Common myeloid progenitor, CD34-positive (primary cell): Measurements from ENCODE around the gene ATP6V0E2.

Source experiments
- CTCF ChIA-PET: fragments of 350-600 bp; sonication (Branson Sonifier 250); formaldehyde crosslinking; loops from one replicate; lab custom pipeline; 2021; ENCODE audit warnings: antibody characterized with exemption; lab: Charles Lee
- POLR2A ChIA-PET: fragments of 350-600 bp; sonication (Branson Sonifier 250); formaldehyde crosslinking; loops from one replicate; lab custom pipeline; 2021; ENCODE audit warnings: antibody characterized with exemption; lab: Charles Lee
- DNase-seq, 3 donors: peaks; one replicate each; pipeline versions ENCODE4 v3.0.0 to v3.0.0-alpha.2; 2013
- H3K27ac ChIP-seq, 2 experiments: 1 replicate in 1 of 2; 2 replicates in 1 of 2; pipeline ENCODE4 v1.7.0; 2013; ENCODE audit warnings: inconsistent platforms in 2 of 2, low read length in 2 of 2, mild to moderate bottlenecking in 2 of 2, low read depth in 1 of 2, moderate library complexity in 1 of 2; ENCODE audit not compliant: severe bottlenecking in 2 of 2, insufficient read depth in 1 of 2, poor library complexity in 1 of 2
- H3K27me3 ChIP-seq, 5 experiments: replicated peaks in 2 of 5; 1 replicate in 3 of 5; 2 replicates in 2 of 5; pipeline versions ENCODE4 v1.6.1 to v1.7.0; 2013; ENCODE audit warnings: low read length in 4 of 5, mild to moderate bottlenecking in 2 of 5, moderate library complexity in 2 of 5, inconsistent platforms in 1 of 5; ENCODE audit not compliant: insufficient read depth in 5 of 5, control insufficient read depth in 4 of 5
- H3K36me3 ChIP-seq, 4 experiments: 1 replicate in 2 of 4; 2 replicates in 2 of 4; pipeline versions ENCODE4 v1.6.1 to v1.7.0; 2013; ENCODE audit warnings: low read length in 3 of 4, control low read depth in 1 of 4, mild to moderate bottlenecking in 1 of 4; ENCODE audit not compliant: control insufficient read depth in 4 of 4, insufficient read depth in 4 of 4
- H3K4me1 ChIP-seq, 4 experiments: 1 replicate in 3 of 4; 2 replicates in 1 of 4; pipeline versions ENCODE4 v1.6.1 to v1.7.1; 2013; ENCODE audit warnings: low read length in 3 of 4, mild to moderate bottlenecking in 3 of 4, control low read depth in 1 of 4, inconsistent platforms in 1 of 4, moderate library complexity in 1 of 4; ENCODE audit not compliant: control insufficient read depth in 4 of 4, insufficient read depth in 4 of 4; ENCODE audit errors: control extremely low read depth in 1 of 4
- H3K4me3 ChIP-seq, 7 experiments: 1 replicate in 4 of 7; 2 replicates in 3 of 7; pipeline versions ENCODE4 v1.5.1 to v1.7.0; 2013; ENCODE audit warnings: mild to moderate bottlenecking in 7 of 7, low read length in 6 of 7, moderate library complexity in 6 of 7, inconsistent platforms in 2 of 7, low read depth in 2 of 7, control low read depth in 1 of 7; ENCODE audit not compliant: insufficient read depth in 4 of 7, control insufficient read depth in 1 of 7; ENCODE audit errors: extremely low read depth in 1 of 7
- H3K9me3 ChIP-seq, 5 experiments: 1 replicate in 4 of 5; 2 replicates in 1 of 5; pipeline versions ENCODE4 v1.6.1 to v1.7.1; 2013; ENCODE audit warnings: low read length in 4 of 5, mild to moderate bottlenecking in 2 of 5, inconsistent platforms in 1 of 5, low read depth in 1 of 5, moderate library complexity in 1 of 5; ENCODE audit not compliant: control insufficient read depth in 4 of 5, insufficient read depth in 2 of 5; ENCODE audit errors: control extremely low read depth in 1 of 5
- WGBS: methylation state at CpG from one replicate; pipeline ENCODE4 v1.1.5; 2013; ENCODE audit not compliant: insufficient coverage; 5-methylcytosine and 5-hydroxymethylcytosine counted together

The ATP6V0E2 gene

DNA sequence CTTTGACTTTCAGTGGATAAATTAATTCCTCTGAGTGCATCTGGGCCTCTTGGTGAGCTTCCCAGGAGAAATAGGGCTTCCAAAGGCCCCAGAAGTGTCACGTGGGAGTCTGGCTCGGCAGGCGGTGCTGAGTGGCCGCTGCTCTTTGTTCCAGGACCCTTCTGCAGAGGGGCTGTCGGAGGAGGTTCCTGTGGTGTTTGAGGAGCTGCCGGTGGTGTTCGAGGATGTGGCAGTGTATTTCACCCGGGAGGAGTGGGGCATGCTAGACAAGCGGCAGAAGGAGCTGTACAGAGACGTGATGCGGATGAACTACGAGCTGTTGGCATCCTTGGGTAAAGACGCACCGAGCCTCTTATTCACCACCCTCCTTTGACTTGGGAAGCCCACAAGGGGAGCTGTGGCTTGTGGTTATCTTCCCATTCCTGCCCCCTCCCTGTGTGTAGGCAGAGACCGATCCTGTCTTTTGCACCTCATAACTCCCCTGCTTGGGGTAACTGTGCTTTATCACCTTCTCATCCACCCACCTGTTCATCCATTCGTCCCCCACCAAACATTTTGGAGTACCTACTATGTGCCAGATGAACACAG is 23.7 kb upstream of the ATP6V0E2 start:
- peaks cover 0 to 41% (median 11%) of the 10 kb centered on the region in 4 experiments for H3K36me3 ChIP-seq
- POLR2A ChIA-PET, result no interaction called here
- no peak for DNase-seq
- H3K4me1 ChIP-seq, result no peaks in the 10 kb centered on the region
- no peak overlapping the region for H3K27ac ChIP-seq
- 84% methylated on average over 15 of the region's 16 CpGs for WGBS
- CTCF ChIA-PET, result interaction anchor here (1.3 to 3.0 kb wide), 3 partner anchors 11 to 22 kb away, joined by 5 to 18 read pairs (median 6); partner anchors contain the start of gene ZNF862
- no peak overlapping the region for H3K4me3 ChIP-seq
- no peaks in the 10 kb centered on the region for H3K9me3 ChIP-seq
- no peaks in the 10 kb centered on the region for H3K27me3 ChIP-seq

DNA sequence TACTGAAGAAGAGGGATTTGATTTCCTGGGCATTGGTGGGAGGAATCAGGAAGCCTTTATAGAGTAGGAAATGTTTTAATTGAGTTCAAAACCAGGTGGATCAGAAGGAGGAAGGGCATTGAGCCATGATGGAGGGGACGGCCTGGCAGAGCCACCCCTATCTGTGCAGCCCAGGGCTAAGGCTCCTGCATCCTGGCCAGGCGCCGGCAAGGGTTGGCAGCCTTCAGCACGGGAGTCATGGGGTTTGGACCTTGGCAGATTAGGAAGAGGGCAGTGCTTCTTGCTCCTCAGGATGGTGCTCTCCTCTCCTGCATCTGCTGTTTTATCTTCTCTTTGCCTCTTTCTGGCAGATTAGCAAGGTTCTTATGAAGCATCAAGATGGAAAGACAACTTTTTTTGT is 23.1 kb upstream of the ATP6V0E2 start:
- Histone ChIP-seq H3K27me3 (no peaks in the 10 kb centered on the region), H3K9me3 (no peaks in the 10 kb centered on the region), H3K4me3 (no peak overlapping the region), H3K27ac (no peak overlapping the region), H3K4me1 (no peaks in the 10 kb centered on the region), H3K36me3 (peaks cover 0 to 44% (median 11%) of the 10 kb centered on the region in 4 experiments)
- POLR2A ChIA-PET, result no interaction called here
- no peak for DNase-seq
- WGBS, result 86% methylated on average over 4 of the region's 4 CpGs
- CTCF ChIA-PET, result interaction anchor here (1.7 to 3.0 kb wide), 2 partner anchors 11 to 21 kb away, joined by 6 to 18 read pairs; partner anchors contain the start of gene ZNF862

DNA sequence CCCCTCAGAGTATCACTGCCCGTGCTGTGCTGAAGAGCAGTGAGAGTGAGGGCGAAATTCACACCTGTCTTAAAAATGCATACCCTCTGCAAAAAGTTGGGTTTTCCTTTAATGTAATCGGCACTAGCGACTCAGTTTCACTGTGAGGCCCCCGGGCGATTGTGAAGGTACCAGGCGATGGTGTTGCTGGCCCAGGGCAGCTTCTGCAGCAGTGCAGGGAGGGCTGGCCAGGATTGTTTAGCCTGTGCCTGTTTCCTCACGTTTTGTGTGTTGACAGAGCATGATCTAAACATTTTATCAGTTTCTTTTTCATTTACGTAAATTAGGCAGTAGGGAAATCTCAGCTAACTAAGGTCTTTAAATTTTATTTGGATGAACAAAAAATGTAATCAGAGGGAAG is 22.3 kb upstream of the ATP6V0E2 start:
- 96% methylated on average over 7 of the region's 9 CpGs for WGBS
- no peak for DNase-seq

DNA sequence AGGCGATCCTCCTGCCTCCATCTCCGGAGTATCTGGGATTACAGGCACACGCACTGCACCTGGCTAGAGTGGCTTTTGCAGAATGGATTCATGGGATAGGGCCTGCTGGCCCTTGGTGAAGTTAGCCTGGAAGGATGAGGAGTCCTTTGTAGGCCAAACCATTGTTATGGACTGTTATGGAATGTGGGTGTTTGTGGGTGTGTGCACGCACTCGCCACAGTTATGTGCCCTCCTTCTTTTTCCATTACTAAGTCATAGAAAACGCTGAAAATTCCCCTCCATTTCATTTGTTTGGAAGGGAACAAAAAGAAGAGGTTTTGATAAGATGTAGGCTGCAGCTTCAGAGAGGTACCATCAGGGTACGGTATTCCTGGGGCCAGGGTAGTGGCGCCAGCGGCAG is 20.6 kb upstream of the ATP6V0E2 start:
- no peak overlapping the region for H3K4me3 ChIP-seq
- 100% methylated on average over 4 of the region's 9 CpGs for WGBS
- CTCF ChIA-PET, result interaction anchor here (1.4 kb wide), 1 partner anchor 17 kb away, joined by 4 read pairs; no protein-coding TSS in a partner anchor
- H3K4me1 ChIP-seq, result no peaks in the 10 kb centered on the region
- H3K9me3 ChIP-seq, result no peaks in the 10 kb centered on the region
- H3K36me3 ChIP-seq, result peaks cover 0 to 35% (median 3%) of the 10 kb centered on the region in 4 experiments
- no peak overlapping the region for H3K27ac ChIP-seq
- DNase-seq, result no peak
- H3K27me3 ChIP-seq, result no peaks in the 10 kb centered on the region
- POLR2A ChIA-PET, result no interaction called here

More for the DNA sequence above, 22.3 kb upstream of the ATP6V0E2 start:
- no peaks in the 10 kb centered on the region for H3K4me1 ChIP-seq
- POLR2A ChIA-PET, result no interaction called here
- no peaks in the 10 kb centered on the region for H3K27me3 ChIP-seq
- no peak overlapping the region for H3K4me3 ChIP-seq
- H3K36me3 ChIP-seq, result peaks cover 0 to 45% (median 10%) of the 10 kb centered on the region in 4 experiments
- CTCF ChIA-PET, result interaction anchor here (1.1 to 1.3 kb wide), 2 partner anchors 12 to 20 kb away, joined by 3 to 4 read pairs; no protein-coding TSS in a partner anchor
- H3K9me3 ChIP-seq, result no peaks in the 10 kb centered on the region
- no peak overlapping the region for H3K27ac ChIP-seq

DNA sequence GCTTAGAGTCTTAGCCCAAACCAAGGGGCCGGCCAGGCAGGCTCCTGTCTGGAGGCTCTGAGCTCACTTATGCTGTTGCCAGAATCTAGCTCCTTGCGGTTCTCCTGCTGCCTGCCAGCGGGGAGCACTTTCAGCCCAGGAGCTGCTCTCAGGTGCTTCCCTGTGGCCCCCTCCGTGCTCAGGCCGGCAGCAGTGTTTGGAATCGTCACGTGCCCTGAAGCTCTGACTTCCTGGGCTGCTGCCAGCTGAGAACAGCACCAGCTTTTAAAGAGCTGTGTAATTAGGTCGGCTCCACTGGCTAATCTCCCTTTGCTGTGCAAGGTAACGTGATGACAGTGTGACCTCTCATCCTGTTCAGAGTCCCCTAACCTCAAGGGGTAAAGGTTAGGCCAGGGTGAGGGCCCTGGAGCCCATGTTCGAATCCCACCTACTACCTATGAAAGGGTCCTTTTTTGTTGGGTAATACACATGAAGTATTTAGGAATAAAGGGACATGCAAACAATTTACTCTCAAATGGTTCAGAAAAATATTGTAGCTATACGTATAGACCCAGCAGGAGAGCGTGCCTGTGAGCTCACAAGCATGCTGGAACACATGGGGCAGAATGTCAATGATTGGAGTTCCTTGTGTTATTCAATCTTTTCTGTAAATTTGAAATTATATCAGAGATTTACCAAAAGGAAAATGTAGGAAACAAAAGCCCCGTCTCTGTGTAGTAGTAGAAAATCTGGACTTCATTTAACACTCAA is 19.0 kb upstream of the ATP6V0E2 start:
- H3K9me3 ChIP-seq, result no peaks in the 10 kb centered on the region
- POLR2A ChIA-PET, result no interaction called here
- H3K36me3 ChIP-seq, result peaks cover 0 to 38% (median 3%) of the 10 kb centered on the region in 4 experiments
- DNase-seq, result no peak
- WGBS, result 86% methylated on average over 8 of the region's 13 CpGs
- no peak overlapping the region for H3K4me3 ChIP-seq
- CTCF ChIA-PET, result interaction anchor here (0.7 to 2.0 kb wide), 3 partner anchors 15 to 29 kb away, joined by 3 to 5 read pairs (median 4); no protein-coding TSS in a partner anchor
- no peak overlapping the region for H3K27ac ChIP-seq
- H3K4me1 ChIP-seq, result no peaks in the 10 kb centered on the region
- H3K27me3 ChIP-seq, result no peaks in the 10 kb centered on the region

DNA sequence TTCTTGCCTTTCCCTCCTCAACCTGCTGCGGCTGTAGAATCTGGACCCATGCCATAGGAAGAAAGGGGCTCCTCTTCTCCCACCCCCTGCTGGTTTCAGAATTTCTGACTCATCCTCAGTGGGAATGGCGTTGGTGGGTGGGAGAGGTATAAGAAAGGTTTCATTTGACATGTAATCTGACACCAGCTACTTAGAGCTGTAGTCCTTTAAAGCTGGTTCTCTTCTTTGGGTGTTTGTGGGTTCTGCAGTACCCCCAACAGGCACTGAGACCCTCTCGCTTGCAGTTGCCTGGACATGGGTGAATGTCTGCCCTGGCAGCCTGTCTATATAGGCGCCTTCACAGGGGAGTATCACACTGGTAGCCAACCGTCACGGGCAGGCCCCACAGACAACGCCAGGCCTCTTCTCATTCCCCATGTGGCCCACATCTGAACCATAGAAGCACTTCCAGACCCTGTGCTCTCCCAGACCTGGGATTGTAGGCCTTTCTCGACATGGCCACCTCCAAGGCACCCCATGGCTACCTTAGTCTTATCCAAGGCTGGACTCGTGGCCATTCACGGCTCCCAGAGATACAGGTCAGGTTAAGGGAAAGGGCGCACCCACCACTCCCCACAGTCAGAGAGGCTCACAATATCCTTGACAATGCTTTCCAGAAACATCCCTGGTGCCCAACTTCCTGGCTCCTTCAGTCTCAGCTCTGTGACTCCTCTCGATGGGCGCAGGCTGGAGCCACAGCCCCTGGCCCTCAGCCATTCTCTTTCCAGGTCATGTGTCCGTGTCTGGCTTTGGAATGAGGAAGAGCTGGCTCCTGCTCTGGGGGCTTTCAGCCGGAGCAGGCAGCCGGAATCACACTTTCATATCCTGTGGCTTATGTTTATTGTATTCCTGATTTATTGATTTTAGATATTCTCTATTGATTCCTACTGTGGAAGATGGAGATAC is 18.1 kb upstream of the ATP6V0E2 start:
- POLR2A ChIA-PET, result no interaction called here
- Histone ChIP-seq H3K9me3 (no peaks in the 10 kb centered on the region), H3K4me3 (no peak overlapping the region), H3K36me3 (peaks cover 0 to 40% (median 7%) of the 10 kb centered on the region in 4 experiments), H3K27ac (no peak overlapping the region), H3K4me1 (no peaks in the 10 kb centered on the region), H3K27me3 (no peaks in the 10 kb centered on the region)
- CTCF ChIA-PET, result interaction anchor here (0.6 to 2.0 kb wide), 3 partner anchors 14 to 28 kb away, joined by 3 to 5 read pairs (median 3); no protein-coding TSS in a partner anchor
- WGBS, result 98% methylated on average over 10 of the region's 16 CpGs
- DNase-seq, result no peak
